HL-60 (cell line): Measurements from ENCODE around the gene CXCL14.

Source experiments
- POLR2AphosphoS5 ChIP-seq: IDR thresholded peaks from 2 replicates; pipeline ENCODE4 v1.6.1; 2012; ENCODE audit warnings: low read depth
- TF ChIP-seq, protein P1 (sequence below): IDR thresholded peaks from one replicate; pipeline ENCODE4 v1.5.1; 2011; ENCODE audit warnings: low read length, control low read depth, inconsistent platforms; ENCODE audit not compliant: insufficient read depth

DNA sequence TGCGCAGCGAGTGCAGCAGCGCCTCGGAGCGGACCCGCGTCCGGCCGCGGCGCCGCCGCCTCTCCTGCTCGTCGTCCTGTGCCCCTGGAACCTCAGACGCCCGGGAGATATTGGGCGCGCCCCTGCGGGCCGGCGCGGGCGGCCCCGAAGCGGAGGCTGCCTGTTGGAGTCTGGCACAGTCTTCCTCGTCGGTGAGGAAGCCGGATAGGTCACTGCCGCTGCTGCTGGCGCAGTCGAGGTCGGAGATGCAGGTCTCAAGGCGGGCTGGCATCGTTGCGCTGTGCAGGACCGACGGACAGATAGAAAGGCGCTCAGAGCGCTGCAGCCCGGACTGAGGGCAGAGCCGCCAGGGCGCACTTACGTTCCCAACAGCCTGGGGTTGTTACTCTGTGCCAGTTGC lies 43.4 kb downstream of the CXCL14 start:
- TF ChIP-seq, protein P1, sequence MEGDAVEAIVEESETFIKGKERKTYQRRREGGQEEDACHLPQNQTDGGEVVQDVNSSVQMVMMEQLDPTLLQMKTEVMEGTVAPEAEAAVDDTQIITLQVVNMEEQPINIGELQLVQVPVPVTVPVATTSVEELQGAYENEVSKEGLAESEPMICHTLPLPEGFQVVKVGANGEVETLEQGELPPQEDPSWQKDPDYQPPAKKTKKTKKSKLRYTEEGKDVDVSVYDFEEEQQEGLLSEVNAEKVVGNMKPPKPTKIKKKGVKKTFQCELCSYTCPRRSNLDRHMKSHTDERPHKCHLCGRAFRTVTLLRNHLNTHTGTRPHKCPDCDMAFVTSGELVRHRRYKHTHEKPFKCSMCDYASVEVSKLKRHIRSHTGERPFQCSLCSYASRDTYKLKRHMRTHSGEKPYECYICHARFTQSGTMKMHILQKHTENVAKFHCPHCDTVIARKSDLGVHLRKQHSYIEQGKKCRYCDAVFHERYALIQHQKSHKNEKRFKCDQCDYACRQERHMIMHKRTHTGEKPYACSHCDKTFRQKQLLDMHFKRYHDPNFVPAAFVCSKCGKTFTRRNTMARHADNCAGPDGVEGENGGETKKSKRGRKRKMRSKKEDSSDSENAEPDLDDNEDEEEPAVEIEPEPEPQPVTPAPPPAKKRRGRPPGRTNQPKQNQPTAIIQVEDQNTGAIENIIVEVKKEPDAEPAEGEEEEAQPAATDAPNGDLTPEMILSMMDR, result no peak
- no peak for TF ChIP-seq POLR2AphosphoS5
